Body of pancreas (tissue), 4 donors: Measurements from ENCODE around the gene CLEC10A.

ENCODE experiments used
- CTCF ChIP-seq, 7 experiments: fragments of 450-650 bp in 4 of 7; fragments of 200-600 bp in 3 of 7; sonication (generic) in 3 of 7; IDR thresholded peaks; one replicate each; pipeline ENCODE4 v1.5.1; 2016 to 2019; ENCODE audit warnings: antibody characterized with exemption in 7 of 7
- POLR2A ChIP-seq, 3 donors: fragments of 450-650 bp; IDR thresholded peaks; one replicate each; pipeline ENCODE4 v1.6.1; 2016; ENCODE audit warnings: antibody characterized with exemption in 3 of 3, mild to moderate bottlenecking in 2 of 3

- TF ChIP-seq CTCF (IDR thresholded peaks at IDR 0.05) (no peak), POLR2A (IDR thresholded peaks at IDR 0.05) (no peak)
Observed at GRCh38 chr17:7111784-7112509, 31.9 kb upstream of the CLEC10A start.
